Body of pancreas (tissue), 4 donors: ENCODE measurements around the gene MC4R. TPM values are rescaled to one million over a fixed set of nuclear protein-coding genes. Genes with fewer than 3 reads are reported as not detected.

Source experiments
- ATAC-seq: fragments of 150-250 bp; one replicate; pipeline ENCODE4 v1.9.1; 2016
- DNase-seq, 4 donors: peaks; one replicate each; pipeline ENCODE4 v3.0.0-alpha.2; 2019
- H3K27ac ChIP-seq, 4 donors: fragments of 200-600 bp; sonication (generic); 1 replicate in 3 of 4; 2 replicates in 1 of 4; pipeline versions ENCODE4 v1.5.1 to v1.6.1; 2016 to 2019; ENCODE audit warnings: mild to moderate bottlenecking in 1 of 4, mixed read lengths in 1 of 4, moderate library complexity in 1 of 4
- H3K27me3 ChIP-seq, 2 donors: fragments of 200-600 bp; sonication (generic); one replicate each; pipeline ENCODE4 v1.6.0; 2016; ENCODE audit warnings: mild to moderate bottlenecking in 1 of 2
- H3K36me3 ChIP-seq, 2 donors: fragments of 200-600 bp; sonication (generic); replicated peaks in 1 of 2; 2 replicates each; pipeline ENCODE4 v1.5.1; 2016; ENCODE audit warnings: low read depth in 2 of 2; ENCODE audit not compliant: insufficient read depth in 1 of 2
- H3K4me1 ChIP-seq: fragments of 200-600 bp; sonication (generic); one replicate; pipeline ENCODE4 v1.6.0; 2016
- H3K4me3 ChIP-seq, 2 donors: fragments of 200-600 bp; sonication (generic); 1 replicate in 1 of 2; 2 replicates in 1 of 2; pipeline ENCODE4 v1.5.1; 2016 to 2019
- H3K9me3 ChIP-seq, 3 donors: fragments of 200-600 bp; sonication (generic); 1 replicate in 2 of 3; 2 replicates in 1 of 3; pipeline ENCODE4 v1.5.1; 2016
- CTCF ChIP-seq, 7 experiments: fragments of 450-650 bp in 4 of 7; fragments of 200-600 bp in 3 of 7; sonication (generic) in 3 of 7; IDR thresholded peaks; one replicate each; pipeline ENCODE4 v1.5.1; 2016 to 2019; ENCODE audit warnings: antibody characterized with exemption in 7 of 7
- POLR2A ChIP-seq, 3 donors: fragments of 450-650 bp; IDR thresholded peaks; one replicate each; pipeline ENCODE4 v1.6.1; 2016; ENCODE audit warnings: antibody characterized with exemption in 3 of 3, mild to moderate bottlenecking in 2 of 3
- WGBS, 2 donors: methylation state at CpG; one replicate each; pipeline ENCODE4 v1.1.5; 2017; 5-methylcytosine and 5-hydroxymethylcytosine counted together
- intact Hi-C: fragments of 100-400 bp; cut with DNase I; formaldehyde crosslinking; loops from one replicate; pipeline ENCODE4 v1.15.1; 2023
- total RNA-seq, 2 donors: library from RNA; depleted of rRNA; stranded (reverse); fragments of >200 nt; gene quantifications; one replicate each; pipeline ENCODE4 v1.1.0, GENCODE V29; 2016

MC4R gene
- total RNA-seq, 2 donors from 2014 or later: not detected

DNA sequence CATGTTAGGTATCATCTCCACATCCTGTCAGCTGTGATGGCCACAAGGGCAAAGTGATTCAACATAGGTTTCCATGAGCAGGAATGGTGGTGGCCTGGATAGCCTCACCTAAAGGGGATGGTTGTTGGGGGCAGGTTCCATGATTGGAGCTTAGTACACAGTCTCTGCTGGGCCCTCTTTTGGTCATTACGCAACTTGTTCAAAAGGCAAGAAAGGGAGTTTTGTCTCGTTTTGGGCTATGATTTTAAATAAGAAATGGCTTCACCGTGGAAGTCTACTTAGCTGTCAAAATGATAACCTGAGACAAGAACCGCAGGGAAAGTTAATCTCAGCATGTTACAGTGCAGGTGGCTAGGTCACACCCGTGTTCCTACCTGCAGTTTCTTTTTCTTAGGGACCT lies 13.1 kb upstream of the MC4R start:
- ATAC-seq (no peak), DNase-seq (no peak)
- Histone ChIP-seq H3K4me1 (no peaks in the 10 kb centered on the region), H3K27ac (no peak overlapping the region), H3K36me3 (no peaks in the 10 kb centered on the region), H3K4me3 (no peak overlapping the region), H3K27me3 (no peaks in the 10 kb centered on the region), H3K9me3 (no peaks in the 10 kb centered on the region)
- intact Hi-C loops: no loop called here
- 65 to 70% methylated on average over 5 of the region's 5 CpGs for WGBS, 2 donors
- TF ChIP-seq CTCF (IDR thresholded peaks at IDR 0.05) (no peak), POLR2A (IDR thresholded peaks at IDR 0.05) (no peak)

- Histone ChIP-seq H3K4me1 (no peaks in the 10 kb centered on the region), H3K27me3 (no peaks in the 10 kb centered on the region), H3K36me3 (no peaks in the 10 kb centered on the region), H3K27ac (no peak overlapping the region), H3K9me3 (no peaks in the 10 kb centered on the region), H3K4me3 (no peak overlapping the region)
- TF ChIP-seq POLR2A (IDR thresholded peaks at IDR 0.05): no peak
- no peak for TF ChIP-seq CTCF (IDR thresholded peaks at IDR 0.05)
- intact Hi-C loops: no loop called here
- ATAC-seq (no peak), DNase-seq (no peak)
- 38 to 44% methylated on average over 2 of the region's 2 CpGs for WGBS, 2 donors
Observed at GRCh38 chr18:60383893-60384292, 11.3 kb upstream of the MC4R start.

GRCh38 chr18:60377778-60378469 lies 5.3 kb upstream of the MC4R start:
- ATAC-seq (no peak), DNase-seq (no peak)
- TF ChIP-seq POLR2A (IDR thresholded peaks at IDR 0.05): no peak
- TF ChIP-seq CTCF (IDR thresholded peaks at IDR 0.05): no peak
- Histone ChIP-seq H3K4me3 (no peak overlapping the region), H3K9me3 (no peaks in the 10 kb centered on the region), H3K4me1 (no peaks in the 10 kb centered on the region), H3K27ac (no peak overlapping the region), H3K27me3 (no peaks in the 10 kb centered on the region), H3K36me3 (no peaks in the 10 kb centered on the region)
- intact Hi-C loops: no loop called here
- WGBS, 2 donors: 13 to 25% methylated on average over 2 of the region's 2 CpGs

GRCh38 chr18:60372132-60372531 lies 443 bp downstream of the MC4R start:
- Histone ChIP-seq H3K36me3 (no peaks in the 10 kb centered on the region), H3K4me1 (no peaks in the 10 kb centered on the region), H3K27me3 (no peaks in the 10 kb centered on the region), H3K27ac (no peak overlapping the region), H3K9me3 (no peaks in the 10 kb centered on the region), H3K4me3 (no peak overlapping the region)
- WGBS, 2 donors: 30 to 45% methylated on average over 4 of the region's 4 CpGs
- no peak for TF ChIP-seq CTCF (IDR thresholded peaks at IDR 0.05)
- TF ChIP-seq POLR2A (IDR thresholded peaks at IDR 0.05): no peak
- intact Hi-C loops: no loop called here
- DNase-seq (no peak), ATAC-seq (no peak)

DNA sequence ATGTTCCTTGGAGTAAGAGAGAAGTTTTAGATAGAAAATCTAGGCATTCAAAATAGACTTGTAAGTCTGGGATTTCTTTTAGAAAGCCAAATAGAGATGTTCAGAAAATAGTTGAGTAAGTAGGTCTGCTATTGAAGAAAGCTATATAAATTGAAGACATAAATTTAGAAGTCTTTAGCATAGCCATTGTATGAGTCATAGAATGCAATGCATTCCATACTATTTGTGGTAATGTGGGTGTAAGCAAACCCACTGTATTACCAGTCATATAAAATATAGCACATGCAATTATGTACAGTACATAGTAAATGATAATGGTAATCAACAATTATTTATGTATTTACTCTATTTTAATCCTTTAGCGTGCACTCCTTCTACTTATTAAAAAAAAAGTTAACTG lies 14.1 kb downstream of the MC4R start:
- ATAC-seq (no peak), DNase-seq (no peak)
- Histone ChIP-seq H3K36me3 (no peaks in the 10 kb centered on the region), H3K27ac (no peak overlapping the region), H3K9me3 (no peaks in the 10 kb centered on the region), H3K27me3 (no peaks in the 10 kb centered on the region), H3K4me3 (no peak overlapping the region), H3K4me1 (no peaks in the 10 kb centered on the region)
- WGBS, 2 donors: 69 to 78% methylated on average over 1 of the region's 1 CpG
- TF ChIP-seq CTCF (IDR thresholded peaks at IDR 0.05) (no peak), POLR2A (IDR thresholded peaks at IDR 0.05) (no peak)
- intact Hi-C loops: no loop called here
